HepG2 (cell line): ENCODE results near the gene TP73. TPM values are rescaled to one million over a fixed set of nuclear protein-coding genes. Genes with fewer than 3 reads are reported as not detected.

ENCODE experiments used
- ATF7-NPFF ChIP-seq: sonication (generic); formaldehyde crosslinking; IDR thresholded peaks from 2 replicates; pipeline ENCODE4 v1.8.1; 2023; ENCODE audit warnings: mild to moderate bottlenecking, low read depth, missing genetic modification reagents, moderate library complexity
- CREB1 ChIP-seq, 2 experiments: fragments of 450-650 bp in 1 of 2; IDR thresholded peaks; 2 replicates each; pipeline ENCODE4 v1.6.1; 2016 to 2017; ENCODE audit warnings: control low read depth in 1 of 2, mild to moderate bottlenecking in 1 of 2, missing compliant biosample characterization in 1 of 2, missing genetic modification characterization in 1 of 2
- DMTF1 ChIP-seq: sonication (generic); formaldehyde crosslinking; IDR thresholded peaks from 2 replicates; pipeline ENCODE4 v1.4.0; 2020; ENCODE audit warnings: mild to moderate bottlenecking, missing genetic modification reagents
- GATAD2A ChIP-seq: IDR thresholded peaks from 2 replicates; pipeline ENCODE4 v1.6.1; 2016
- HBP1 ChIP-seq: IDR thresholded peaks from 2 replicates; pipeline ENCODE4 v1.6.1; 2016; ENCODE audit warnings: low read depth, control low read depth
- KLF6 ChIP-seq: IDR thresholded peaks from 2 replicates; pipeline ENCODE4 v1.8.0; 2016; ENCODE audit warnings: missing biosample characterization, missing genetic modification reagents
- LCORL ChIP-seq, 2 experiments: fragments of 450-650 bp in 1 of 2; sonication (generic) in 1 of 2; formaldehyde crosslinking in 1 of 2; IDR thresholded peaks; 2 replicates each; pipeline versions ENCODE4 v1.5.0 to v1.6.1; 2017 to 2020; ENCODE audit warnings: antibody characterized with exemption in 1 of 2, missing genetic modification reagents in 1 of 2
- SMAD1 ChIP-seq: sonication (generic); formaldehyde crosslinking; IDR thresholded peaks from 2 replicates; pipeline ENCODE4 v1.4.0; 2020; ENCODE audit warnings: missing genetic modification reagents, low read depth, mild to moderate bottlenecking, borderline replicate concordance
- SP1 ChIP-seq, 2 experiments: fragments of 450-650 bp in 1 of 2; sonication (generic) in 1 of 2; formaldehyde crosslinking in 1 of 2; IDR thresholded peaks; 2 replicates each; pipeline versions ENCODE4 v1.4.0 to v1.6.1; 2016 to 2020; ENCODE audit warnings: missing genetic modification reagents in 1 of 2
- SP5 ChIP-seq: IDR thresholded peaks from 2 replicates; pipeline ENCODE4 v1.6.1; 2016; ENCODE audit warnings: low read depth, borderline replicate concordance
- SRY ChIP-seq: sonication (generic); formaldehyde crosslinking; IDR thresholded peaks from 2 replicates; pipeline ENCODE4 v1.8.0; 2022; ENCODE audit warnings: mild to moderate bottlenecking, missing genetic modification reagents
- TIGD3 ChIP-seq: sonication (generic); formaldehyde crosslinking; IDR thresholded peaks from 2 replicates; pipeline ENCODE4 v1.5.1; 2020; ENCODE audit warnings: mild to moderate bottlenecking, missing genetic modification reagents, borderline replicate concordance
- ZFP41 ChIP-seq: sonication (generic); formaldehyde crosslinking; IDR thresholded peaks from 2 replicates; pipeline ENCODE4 v1.4.0; 2020; ENCODE audit warnings: mild to moderate bottlenecking, missing genetic modification reagents, borderline replicate concordance
- ZNF260 ChIP-seq: sonication (generic); formaldehyde crosslinking; IDR thresholded peaks from 2 replicates; pipeline ENCODE4 v1.4.0; 2020; ENCODE audit warnings: missing genetic modification reagents, low read depth, mild to moderate bottlenecking, borderline replicate concordance
- ZNF282 ChIP-seq: fragments of 450-650 bp; IDR thresholded peaks from 2 replicates; pipeline ENCODE4 v1.6.1; 2018; ENCODE audit not compliant: partially characterized antibody
- ZNF772 ChIP-seq: sonication (generic); formaldehyde crosslinking; IDR thresholded peaks from 2 replicates; pipeline ENCODE4 v1.5.0; 2020; ENCODE audit warnings: mild to moderate bottlenecking, missing genetic modification reagents
- polyA plus RNA-seq, 8 experiments: library from polyadenylated mRNA; depleted of rRNA in 3 of 8; stranded (reverse) in 7 of 8; unstranded in 1 of 8; fragments of >200 nt; fragmentation: Illumina TruSeq in 4 of 8; extraction: Trizol in 4 of 8; gene quantifications; 2 replicates each; pipeline versions ENCODE4 v1.2.1 to v1.2.3, GENCODE V29; 2011 to 2016; ENCODE audit warnings: low read depth in 4 of 8, missing spikeins in 1 of 8, mixed read lengths in 1 of 8; ENCODE audit not compliant: insufficient read depth in 1 of 8
- total RNA-seq, 5 experiments: library from RNA; depleted of rRNA; stranded (reverse); fragments of >200 nt; fragmentation: Illumina TruSeq; extraction: Trizol; gene quantifications; 2 replicates each; pipeline ENCODE4 v1.2.3, GENCODE V29; 2016; ENCODE audit warnings: low read depth in 1 of 5

The TP73 gene
- total and polyA plus RNA-seq, 2 of the 13 experiments (the other 11 are each of a cell fraction or from before 2014, with no cell fraction given), result 0.49 to 1.1 TPM

- TF ChIP-seq ZFP41 (CRISPR knock-in tag), result no peak
- TF ChIP-seq ZNF260 (CRISPR knock-in tag), result no peak
- TF ChIP-seq LCORL (IDR thresholded peaks at IDR 0.05), result no peak
- TF ChIP-seq LCORL (CRISPR knock-in tag; IDR thresholded peaks at IDR 0.05), result no peak
- TF ChIP-seq ZNF282, result no peak
- TF ChIP-seq SRY (CRISPR knock-in tag), result 0 out of 2 replicates have a peak, but pooled peaks have one; percentile 10
- peak; percentile 68; the same call in 1 of the 2 replicates for TF ChIP-seq HBP1 (CRISPR knock-in tag)
- no peak for TF ChIP-seq SP1 (IDR thresholded peaks at IDR 0.05)
- peak; percentile 43; the same call in 1 of the 2 replicates for TF ChIP-seq SP1 (CRISPR knock-in tag; IDR thresholded peaks at IDR 0.05)
- no peak for TF ChIP-seq ZNF772 (CRISPR knock-in tag)
- TF ChIP-seq GATAD2A (CRISPR knock-in tag), result no peak
- TF ChIP-seq TIGD3 (CRISPR knock-in tag), result no peak
- TF ChIP-seq KLF6 (CRISPR knock-in tag), result no peak
- TF ChIP-seq DMTF1 (CRISPR knock-in tag), result no peak
- TF ChIP-seq SMAD1 (CRISPR knock-in tag), result no peak
- no peak for TF ChIP-seq SP5 (CRISPR knock-in tag)
- no peak for TF ChIP-seq CREB1 (IDR thresholded peaks at IDR 0.05)
- no peak for TF ChIP-seq CREB1 (CRISPR knock-in tag; IDR thresholded peaks at IDR 0.05)
- TF ChIP-seq ATF7-NPFF (CRISPR knock-in tag), result no peak
Measured at GRCh38 chr1:3746830-3747521, 94.7 kb downstream of the TP73 start (continued).
